OCI-LY1 (cell line): ENCODE data around the gene SMIM13.

Experiments used
- CTCF ChIP-seq: fragments of 200-600 bp; sonication (generic), shearing (Covaris generic); IDR thresholded peaks from 2 replicates; pipeline ENCODE4 v1.5.1; 2017; ENCODE audit warnings: mild to moderate bottlenecking, antibody characterized with exemption, low read length, moderate library complexity, mixed read lengths
- EZH2 ChIP-seq: fragments of 200-600 bp; sonication (generic), shearing (Covaris generic); IDR thresholded peaks from 2 replicates; pipeline ENCODE4 v1.8.0; 2017; ENCODE audit warnings: borderline replicate concordance, mixed run types, mild to moderate bottlenecking, antibody characterized with exemption, low read length, moderate library complexity, mixed read lengths

- TF ChIP-seq EZH2: no peak
- TF ChIP-seq CTCF: no peak
Observed at GRCh38 chr6:11187301-11187700, 93.7 kb downstream of the SMIM13 start.
